ENCODE results near the gene DHRS3.

DHRS3 gene

GRCh38 chr1:12583484-12583883, 34.5 kb downstream of the DHRS3 start:
- Histone ChIP-seq H3K36me3 (ENCODE audit: low read length) (no peaks in the 10 kb centered on the region), H2AFZ (ENCODE audit: low read depth, low read length, severe bottlenecking) (no peak overlapping the region), H3K9ac (ENCODE audit: low read length) (no peak overlapping the region), H3K9me3 (ENCODE audit: insufficient read depth, low read length) (no peaks in the 10 kb centered on the region), H3K79me2 (ENCODE audit: insufficient read depth, low read length) (no peaks in the 10 kb centered on the region), H3K27ac (ENCODE audit: low read depth, low read length) (no peak overlapping the region), H3K4me2 (ENCODE audit: low read depth, low read length, poor library complexity, severe bottlenecking) (no peak overlapping the region), H4K20me1 (ENCODE audit: low read depth, low read length) (no peaks in the 10 kb centered on the region), H3K4me3 (ENCODE audit: insufficient read depth, low read length, poor library complexity, severe bottlenecking) (no peak overlapping the region), H3K9me2 (replicated peaks; ENCODE audit: insufficient read depth, low read length) (no peaks in the 10 kb centered on the region), H3K27me3 (ENCODE audit: low read length) (no peaks in the 10 kb centered on the region), H3F3A (ENCODE audit: insufficient read depth) (no peaks in the 10 kb centered on the region)
- no peak for TF ChIP-seq EZH2phosphoT487 (conservative IDR thresholded peaks at IDR 0.05; ENCODE audit: low read length)
- TF ChIP-seq, protein P1, sequence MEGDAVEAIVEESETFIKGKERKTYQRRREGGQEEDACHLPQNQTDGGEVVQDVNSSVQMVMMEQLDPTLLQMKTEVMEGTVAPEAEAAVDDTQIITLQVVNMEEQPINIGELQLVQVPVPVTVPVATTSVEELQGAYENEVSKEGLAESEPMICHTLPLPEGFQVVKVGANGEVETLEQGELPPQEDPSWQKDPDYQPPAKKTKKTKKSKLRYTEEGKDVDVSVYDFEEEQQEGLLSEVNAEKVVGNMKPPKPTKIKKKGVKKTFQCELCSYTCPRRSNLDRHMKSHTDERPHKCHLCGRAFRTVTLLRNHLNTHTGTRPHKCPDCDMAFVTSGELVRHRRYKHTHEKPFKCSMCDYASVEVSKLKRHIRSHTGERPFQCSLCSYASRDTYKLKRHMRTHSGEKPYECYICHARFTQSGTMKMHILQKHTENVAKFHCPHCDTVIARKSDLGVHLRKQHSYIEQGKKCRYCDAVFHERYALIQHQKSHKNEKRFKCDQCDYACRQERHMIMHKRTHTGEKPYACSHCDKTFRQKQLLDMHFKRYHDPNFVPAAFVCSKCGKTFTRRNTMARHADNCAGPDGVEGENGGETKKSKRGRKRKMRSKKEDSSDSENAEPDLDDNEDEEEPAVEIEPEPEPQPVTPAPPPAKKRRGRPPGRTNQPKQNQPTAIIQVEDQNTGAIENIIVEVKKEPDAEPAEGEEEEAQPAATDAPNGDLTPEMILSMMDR (IDR thresholded peaks at IDR 0.05; ENCODE audit: insufficient read depth, low read length, poor library complexity, severe bottlenecking) = no peak

DNA sequence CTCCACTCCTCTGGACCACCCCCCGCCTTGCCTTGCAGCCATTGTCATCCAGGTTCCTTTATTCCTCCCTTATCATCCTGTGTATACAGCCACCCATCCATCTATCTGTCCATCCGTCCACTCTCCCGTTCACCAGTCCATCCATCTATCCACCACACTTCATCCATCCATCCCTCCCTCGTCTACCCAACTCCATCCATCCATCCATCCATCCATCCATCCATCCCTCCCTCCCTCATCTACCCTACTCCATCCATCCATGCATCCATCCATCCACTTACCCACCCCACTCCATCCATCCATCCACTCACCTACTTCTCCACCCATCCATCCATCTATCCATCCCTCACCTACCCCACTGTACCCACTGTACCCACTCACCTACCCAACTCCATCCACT, 35.4 kb downstream of the DHRS3 start:
- Histone ChIP-seq H4K20me1 (ENCODE audit: low read depth, low read length) (no peaks in the 10 kb centered on the region), H3F3A (ENCODE audit: insufficient read depth) (no peaks in the 10 kb centered on the region), H3K9me3 (ENCODE audit: insufficient read depth, low read length) (no peaks in the 10 kb centered on the region), H3K4me2 (ENCODE audit: low read depth, low read length, poor library complexity, severe bottlenecking) (no peak overlapping the region), H3K9me2 (replicated peaks; ENCODE audit: insufficient read depth, low read length) (no peaks in the 10 kb centered on the region), H3K36me3 (ENCODE audit: low read length) (no peaks in the 10 kb centered on the region), H3K4me3 (ENCODE audit: insufficient read depth, low read length, poor library complexity, severe bottlenecking) (no peak overlapping the region), H3K27me3 (ENCODE audit: low read length) (no peaks in the 10 kb centered on the region), H3K27ac (ENCODE audit: low read depth, low read length) (no peak overlapping the region), H2AFZ (ENCODE audit: low read depth, low read length, severe bottlenecking) (no peak overlapping the region), H3K79me2 (ENCODE audit: insufficient read depth, low read length) (no peaks in the 10 kb centered on the region), H3K9ac (ENCODE audit: low read length) (no peak overlapping the region)
- TF ChIP-seq EZH2phosphoT487 (conservative IDR thresholded peaks at IDR 0.05; ENCODE audit: low read length) = no peak
- TF ChIP-seq, protein P1 (IDR thresholded peaks at IDR 0.05; ENCODE audit: insufficient read depth, low read length, poor library complexity, severe bottlenecking) = no peak

DNA sequence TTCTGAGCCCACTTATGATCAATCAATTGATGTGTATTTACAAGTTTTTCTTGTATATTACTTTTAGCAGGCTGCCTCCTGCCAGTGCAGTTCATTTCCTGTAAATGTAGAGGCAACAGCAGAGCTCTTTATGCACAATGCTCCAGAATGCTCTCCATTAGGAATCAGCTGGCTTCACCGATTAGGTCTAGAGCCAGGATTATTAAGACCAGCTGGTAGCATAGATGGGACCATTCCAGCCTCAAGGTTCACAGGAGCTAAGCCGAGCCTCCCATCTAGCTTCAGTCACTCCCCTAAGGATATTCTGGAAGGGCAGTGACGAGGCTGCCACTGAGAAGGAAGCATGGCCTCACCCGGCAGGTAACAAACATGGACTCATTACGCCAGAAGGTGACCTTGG, 36.8 kb downstream of the DHRS3 start:
- H3K9me3 ChIP-seq (ENCODE audit: insufficient read depth, low read length) = no peaks in the 10 kb centered on the region
- no peak overlapping the region for H3K4me2 ChIP-seq (ENCODE audit: low read depth, low read length, poor library complexity, severe bottlenecking)
- no peak overlapping the region for H3K4me3 ChIP-seq (ENCODE audit: insufficient read depth, low read length, poor library complexity, severe bottlenecking)
- H3F3A ChIP-seq (ENCODE audit: insufficient read depth) = no peaks in the 10 kb centered on the region
- H3K27ac ChIP-seq (ENCODE audit: low read depth, low read length) = no peak overlapping the region
- H2AFZ ChIP-seq (ENCODE audit: low read depth, low read length, severe bottlenecking) = no peak overlapping the region
- no peaks in the 10 kb centered on the region for H3K79me2 ChIP-seq (ENCODE audit: insufficient read depth, low read length)
- TF ChIP-seq, protein P1 (IDR thresholded peaks at IDR 0.05; ENCODE audit: insufficient read depth, low read length, poor library complexity, severe bottlenecking) = no peak
- no peak for TF ChIP-seq EZH2phosphoT487 (conservative IDR thresholded peaks at IDR 0.05; ENCODE audit: low read length)
- no peaks in the 10 kb centered on the region for H3K9me2 ChIP-seq (replicated peaks; ENCODE audit: insufficient read depth, low read length)
- no peak overlapping the region for H3K9ac ChIP-seq (ENCODE audit: low read length)
- H3K27me3 ChIP-seq (ENCODE audit: low read length) = no peaks in the 10 kb centered on the region
- no peaks in the 10 kb centered on the region for H3K36me3 ChIP-seq (ENCODE audit: low read length)
- no peaks in the 10 kb centered on the region for H4K20me1 ChIP-seq (ENCODE audit: low read depth, low read length)
